Retinal pigment epithelial cell (primary cell): ENCODE results near the gene IPO4.

ENCODE experiments used
- DNase-seq: peaks from one replicate; pipeline ENCODE4 v3.0.0-alpha.2; 2010; ENCODE audit warnings: low read depth
- H3K4me3 ChIP-seq: 2 replicates; pipeline ENCODE4 v1.5.1; 2011; ENCODE audit warnings: mild to moderate bottlenecking, low read length, control low read depth, moderate library complexity
- TF ChIP-seq, protein P1 (sequence below): conservative IDR thresholded peaks from 2 replicates; pipeline ENCODE4 v1.5.1; 2011; ENCODE audit warnings: low read depth, low read length, control low read depth, inconsistent platforms

Gene IPO4

DNA sequence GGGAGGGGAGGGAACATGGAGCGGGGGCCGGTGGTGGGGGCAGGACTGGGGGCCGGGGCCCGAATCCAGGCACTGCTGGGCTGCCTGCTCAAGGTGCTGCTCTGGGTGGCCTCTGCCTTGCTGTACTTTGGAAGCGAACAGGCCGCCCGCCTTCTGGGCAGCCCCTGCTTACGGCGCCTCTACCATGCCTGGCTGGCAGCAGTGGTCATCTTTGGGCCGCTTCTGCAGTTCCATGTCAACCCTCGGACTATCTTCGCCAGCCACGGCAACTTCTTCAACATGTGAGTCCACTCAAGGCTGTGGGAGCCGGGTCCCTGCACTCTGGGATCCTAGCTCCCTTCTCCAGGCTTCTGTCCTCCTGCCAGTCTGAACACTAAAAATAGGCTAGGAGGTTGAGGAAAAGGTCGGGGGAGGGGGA is 57.1 kb downstream of the IPO4 start:
- no peak for DNase-seq
- TF ChIP-seq, protein P1, sequence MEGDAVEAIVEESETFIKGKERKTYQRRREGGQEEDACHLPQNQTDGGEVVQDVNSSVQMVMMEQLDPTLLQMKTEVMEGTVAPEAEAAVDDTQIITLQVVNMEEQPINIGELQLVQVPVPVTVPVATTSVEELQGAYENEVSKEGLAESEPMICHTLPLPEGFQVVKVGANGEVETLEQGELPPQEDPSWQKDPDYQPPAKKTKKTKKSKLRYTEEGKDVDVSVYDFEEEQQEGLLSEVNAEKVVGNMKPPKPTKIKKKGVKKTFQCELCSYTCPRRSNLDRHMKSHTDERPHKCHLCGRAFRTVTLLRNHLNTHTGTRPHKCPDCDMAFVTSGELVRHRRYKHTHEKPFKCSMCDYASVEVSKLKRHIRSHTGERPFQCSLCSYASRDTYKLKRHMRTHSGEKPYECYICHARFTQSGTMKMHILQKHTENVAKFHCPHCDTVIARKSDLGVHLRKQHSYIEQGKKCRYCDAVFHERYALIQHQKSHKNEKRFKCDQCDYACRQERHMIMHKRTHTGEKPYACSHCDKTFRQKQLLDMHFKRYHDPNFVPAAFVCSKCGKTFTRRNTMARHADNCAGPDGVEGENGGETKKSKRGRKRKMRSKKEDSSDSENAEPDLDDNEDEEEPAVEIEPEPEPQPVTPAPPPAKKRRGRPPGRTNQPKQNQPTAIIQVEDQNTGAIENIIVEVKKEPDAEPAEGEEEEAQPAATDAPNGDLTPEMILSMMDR, result no peak
- no peak overlapping the region for H3K4me3 ChIP-seq

DNA sequence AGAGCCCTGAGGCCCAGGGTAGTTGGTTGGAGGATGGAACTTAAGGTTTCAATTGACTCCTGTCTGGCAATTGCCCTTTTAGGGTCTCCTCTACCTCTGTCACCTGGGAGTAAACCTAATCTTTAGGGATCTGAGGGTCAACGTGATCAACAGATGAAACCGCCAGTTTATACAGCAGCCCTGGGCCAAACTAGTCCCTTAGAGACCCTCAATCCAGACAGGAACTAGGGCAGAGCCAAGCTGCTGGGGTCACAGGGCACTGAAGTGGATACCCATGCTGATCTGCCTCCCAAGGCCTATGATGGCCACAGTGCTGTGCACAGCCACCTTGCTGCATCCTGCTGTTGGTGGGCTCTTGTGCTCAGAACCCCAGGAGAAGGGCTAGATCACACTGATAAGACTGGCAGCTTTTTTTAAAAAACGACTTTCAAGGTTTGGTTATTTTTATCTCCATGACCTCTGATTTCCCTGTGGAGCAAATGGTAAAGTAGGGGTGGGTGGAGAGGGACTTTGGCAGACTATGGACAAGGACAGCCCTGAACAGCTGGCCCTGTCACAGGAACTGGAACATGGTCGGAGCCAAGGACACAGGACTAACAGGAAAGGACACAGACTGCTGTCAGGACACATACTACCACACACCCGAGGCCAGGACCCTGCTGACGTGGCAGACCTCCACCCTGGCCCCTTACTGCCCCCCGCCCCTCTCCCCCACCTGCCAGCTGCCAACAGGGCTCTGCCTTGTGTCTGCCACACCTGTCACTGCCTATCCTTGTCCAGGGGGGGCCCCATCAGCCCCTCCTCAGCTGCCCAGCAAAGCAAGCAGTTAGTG is 57.7 kb downstream of the IPO4 start:
- DNase-seq, result no peak
- no peak overlapping the region for H3K4me3 ChIP-seq
- TF ChIP-seq, protein P1, result no peak

DNA sequence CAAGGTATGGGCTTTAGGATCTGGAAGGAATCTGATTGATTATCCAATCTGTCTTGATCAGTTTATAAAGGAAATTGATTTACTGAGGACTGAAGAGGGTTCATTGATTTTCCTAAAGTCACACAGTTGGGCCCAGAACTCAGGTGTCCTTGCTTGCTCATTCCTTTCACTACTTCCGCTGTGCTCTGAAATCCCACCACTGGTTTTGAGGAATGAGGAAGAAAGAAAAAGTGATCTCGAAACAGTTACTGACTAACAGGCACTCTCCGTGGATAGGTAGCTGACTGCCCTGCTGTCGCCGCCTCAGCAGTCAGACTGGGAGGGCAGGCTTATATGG is 58.3 kb downstream of the IPO4 start, which contains the start of gene FITM1:
Gene FITM1 (plus strand): TSS at position 280 of the 337 bp plus-strand sequence. CDS start 905 bp downstream, outside the sequence.
- no peak for DNase-seq
- TF ChIP-seq, protein P1, result no peak
- no peak within 1 kb of the TSS for H3K4me3 ChIP-seq
